DOHH2 (cell line): ENCODE measurements around the gene DTNB.

Experiments used
- H3F3A ChIP-seq: fragments of 200-600 bp; sonication (generic), shearing (Covaris generic); 2 replicates; pipeline ENCODE4 v1.6.0; 2016; ENCODE audit warnings: antibody characterized with exemption, mild to moderate bottlenecking; ENCODE audit not compliant: control insufficient read depth, insufficient read depth
- H3K27ac ChIP-seq: fragments of 200-600 bp; sonication (generic); 2 replicates; pipeline ENCODE4 v1.5.1; 2014; ENCODE audit warnings: low read depth, mild to moderate bottlenecking, low read length, moderate library complexity
- H3K27me3 ChIP-seq: fragments of 200-600 bp; sonication (generic); 2 replicates; pipeline ENCODE4 v1.6.1; 2014; ENCODE audit warnings: mild to moderate bottlenecking, low read length, mixed read lengths; ENCODE audit not compliant: control insufficient read depth
- H3K36me3 ChIP-seq: fragments of 200-600 bp; sonication (generic); 2 replicates; pipeline ENCODE4 v1.6.1; 2014; ENCODE audit warnings: mild to moderate bottlenecking, low read length, moderate library complexity, mixed read lengths; ENCODE audit not compliant: control insufficient read depth
- H3K4me1 ChIP-seq: fragments of 200-600 bp; sonication (generic); 2 replicates; pipeline ENCODE4 v1.6.1; 2014; ENCODE audit warnings: mild to moderate bottlenecking, low read length, mixed read lengths; ENCODE audit not compliant: control insufficient read depth
- H3K4me2 ChIP-seq: fragments of 200-600 bp; sonication (generic); 2 replicates; pipeline ENCODE4 v1.6.0; 2014; ENCODE audit warnings: mild to moderate bottlenecking, low read length, moderate library complexity
- H3K4me3 ChIP-seq: fragments of 200-600 bp; sonication (generic); 2 replicates; pipeline ENCODE4 v1.5.1; 2014; ENCODE audit warnings: mild to moderate bottlenecking, low read length, mixed read lengths
- H3K79me2 ChIP-seq: fragments of 200-600 bp; sonication (generic); 2 replicates; pipeline ENCODE4 v1.6.1; 2014; ENCODE audit warnings: mild to moderate bottlenecking, low read length, mixed read lengths; ENCODE audit not compliant: control insufficient read depth
- H3K9me2 ChIP-seq: fragments of 200-600 bp; sonication (generic); replicated peaks from 2 replicates; pipeline ENCODE4 v1.6.1; 2014; ENCODE audit warnings: mild to moderate bottlenecking, low read length, mixed read lengths; ENCODE audit not compliant: control insufficient read depth
- H3K9me3 ChIP-seq: fragments of 200-600 bp; sonication (generic); 2 replicates; pipeline ENCODE4 v1.6.1; 2014; ENCODE audit warnings: antibody characterized with exemption, low read length, mixed read lengths; ENCODE audit not compliant: control insufficient read depth, insufficient read depth
- H4K20me1 ChIP-seq: fragments of 200-600 bp; sonication (generic); 2 replicates; pipeline ENCODE4 v1.6.0; 2014; ENCODE audit warnings: low read depth, mild to moderate bottlenecking, antibody characterized with exemption, low read length, moderate library complexity; ENCODE audit not compliant: control insufficient read depth, insufficient read depth
- EZH2phosphoT487 ChIP-seq: fragments of 200-600 bp; sonication (generic); IDR thresholded peaks from 2 replicates; pipeline ENCODE4 v1.6.1; 2017; ENCODE audit warnings: borderline replicate concordance, mild to moderate bottlenecking, antibody characterized with exemption, low read length, moderate library complexity, mixed read lengths
- TF ChIP-seq, protein P1 (sequence below): fragments of 200-600 bp; sonication (generic); IDR thresholded peaks from one replicate; pipeline ENCODE4 v1.5.1; 2014; ENCODE audit warnings: antibody characterized with exemption, mild to moderate bottlenecking, low read depth, low read length; ENCODE audit not compliant: poor library complexity, severe bottlenecking

The DTNB gene

DNA sequence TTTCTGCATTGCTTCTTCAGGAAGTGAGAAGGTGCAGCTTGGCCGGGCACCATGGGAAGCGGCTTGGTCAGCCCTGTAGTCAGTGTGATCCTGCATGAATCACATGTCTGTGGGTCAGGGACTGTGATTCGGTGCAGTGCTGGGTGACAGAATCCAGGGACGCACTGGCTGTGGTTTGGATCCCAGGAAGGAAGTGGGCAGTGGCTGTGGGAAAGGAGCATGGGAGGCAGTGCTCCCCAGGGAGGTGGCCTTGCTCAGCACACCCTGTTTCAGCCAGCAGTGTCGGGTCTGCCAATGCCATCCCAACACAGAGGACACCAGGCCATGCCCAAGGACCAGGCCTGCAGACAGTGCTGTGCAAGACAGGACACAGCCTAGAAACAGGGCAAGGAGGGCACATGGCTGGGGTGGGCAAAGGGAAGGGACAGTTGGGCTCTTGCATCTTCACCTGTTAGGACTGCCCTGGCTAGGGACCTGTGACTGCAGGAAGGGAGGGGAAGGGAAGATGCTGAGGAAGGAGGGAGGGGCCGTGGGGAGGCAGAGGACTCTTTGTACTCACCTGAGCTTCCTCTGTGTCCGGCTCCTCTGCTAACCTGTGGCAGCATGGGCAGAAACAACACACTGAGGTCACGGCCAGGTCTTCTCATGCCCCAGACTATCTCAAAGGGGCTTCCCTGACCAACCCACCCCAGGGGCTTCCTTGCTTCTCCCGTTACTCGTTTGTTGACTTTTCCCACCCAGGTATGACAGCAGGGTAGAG is 294.5 kb downstream of the DTNB start:
- H3F3A ChIP-seq, result no peaks in the 10 kb centered on the region
- H3K79me2 ChIP-seq, result no peaks in the 10 kb centered on the region
- H3K9me2 ChIP-seq, result no peaks in the 10 kb centered on the region
- no peak overlapping the region for H3K4me3 ChIP-seq
- H3K4me2 ChIP-seq, result no peak overlapping the region
- H4K20me1 ChIP-seq, result no peaks in the 10 kb centered on the region
- no peaks in the 10 kb centered on the region for H3K9me3 ChIP-seq
- no peak overlapping the region for H3K27ac ChIP-seq
- no peak for TF ChIP-seq EZH2phosphoT487
- TF ChIP-seq, protein P1, sequence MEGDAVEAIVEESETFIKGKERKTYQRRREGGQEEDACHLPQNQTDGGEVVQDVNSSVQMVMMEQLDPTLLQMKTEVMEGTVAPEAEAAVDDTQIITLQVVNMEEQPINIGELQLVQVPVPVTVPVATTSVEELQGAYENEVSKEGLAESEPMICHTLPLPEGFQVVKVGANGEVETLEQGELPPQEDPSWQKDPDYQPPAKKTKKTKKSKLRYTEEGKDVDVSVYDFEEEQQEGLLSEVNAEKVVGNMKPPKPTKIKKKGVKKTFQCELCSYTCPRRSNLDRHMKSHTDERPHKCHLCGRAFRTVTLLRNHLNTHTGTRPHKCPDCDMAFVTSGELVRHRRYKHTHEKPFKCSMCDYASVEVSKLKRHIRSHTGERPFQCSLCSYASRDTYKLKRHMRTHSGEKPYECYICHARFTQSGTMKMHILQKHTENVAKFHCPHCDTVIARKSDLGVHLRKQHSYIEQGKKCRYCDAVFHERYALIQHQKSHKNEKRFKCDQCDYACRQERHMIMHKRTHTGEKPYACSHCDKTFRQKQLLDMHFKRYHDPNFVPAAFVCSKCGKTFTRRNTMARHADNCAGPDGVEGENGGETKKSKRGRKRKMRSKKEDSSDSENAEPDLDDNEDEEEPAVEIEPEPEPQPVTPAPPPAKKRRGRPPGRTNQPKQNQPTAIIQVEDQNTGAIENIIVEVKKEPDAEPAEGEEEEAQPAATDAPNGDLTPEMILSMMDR, result no peak
- H3K4me1 ChIP-seq, result peaks cover 32% of the 10 kb centered on the region
- H3K27me3 ChIP-seq, result no peaks in the 10 kb centered on the region
- H3K36me3 ChIP-seq, result no peaks in the 10 kb centered on the region

DNA sequence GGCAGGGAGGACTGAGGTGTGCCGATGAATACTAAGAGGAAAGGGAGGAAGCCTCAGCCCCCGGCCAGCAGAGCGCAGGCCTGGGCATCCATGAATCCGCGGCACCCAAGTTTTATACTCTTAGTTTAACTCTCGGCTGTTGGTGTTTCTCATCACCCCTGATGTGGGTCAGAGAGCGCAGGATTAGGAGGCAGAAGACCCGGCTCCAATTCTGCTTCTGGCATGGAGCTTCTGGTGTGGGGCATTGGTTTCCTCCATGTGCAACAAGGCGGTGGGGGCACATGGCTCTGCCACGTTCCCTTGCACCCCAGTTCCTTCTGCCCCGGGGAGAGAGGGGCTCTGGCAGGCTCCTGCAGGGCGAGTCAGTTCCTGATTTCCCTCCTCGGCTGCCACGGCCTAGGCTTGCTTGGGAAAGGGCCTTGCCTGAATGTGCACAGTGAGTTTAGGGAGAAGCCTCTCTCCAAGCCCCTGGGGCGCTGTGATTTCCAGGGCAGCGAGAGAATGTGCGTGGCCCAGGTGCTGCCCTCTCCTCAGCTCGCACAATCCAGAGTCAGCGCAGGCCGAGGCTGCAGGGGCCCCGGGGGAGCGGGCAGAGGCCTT is 295.5 kb downstream of the DTNB start:
- Histone ChIP-seq H3K9me3 (no peaks in the 10 kb centered on the region), H3K9me2 (no peaks in the 10 kb centered on the region), H3K4me3 (no peak overlapping the region), H3K79me2 (no peaks in the 10 kb centered on the region), H3K27ac (no peak overlapping the region), H3K4me2 (no peak overlapping the region), H3F3A (no peaks in the 10 kb centered on the region), H3K27me3 (no peaks in the 10 kb centered on the region), H3K36me3 (no peaks in the 10 kb centered on the region), H4K20me1 (no peaks in the 10 kb centered on the region), H3K4me1 (peaks cover 32% of the 10 kb centered on the region)
- no peak for TF ChIP-seq EZH2phosphoT487
- TF ChIP-seq, protein P1, result no peak

DNA sequence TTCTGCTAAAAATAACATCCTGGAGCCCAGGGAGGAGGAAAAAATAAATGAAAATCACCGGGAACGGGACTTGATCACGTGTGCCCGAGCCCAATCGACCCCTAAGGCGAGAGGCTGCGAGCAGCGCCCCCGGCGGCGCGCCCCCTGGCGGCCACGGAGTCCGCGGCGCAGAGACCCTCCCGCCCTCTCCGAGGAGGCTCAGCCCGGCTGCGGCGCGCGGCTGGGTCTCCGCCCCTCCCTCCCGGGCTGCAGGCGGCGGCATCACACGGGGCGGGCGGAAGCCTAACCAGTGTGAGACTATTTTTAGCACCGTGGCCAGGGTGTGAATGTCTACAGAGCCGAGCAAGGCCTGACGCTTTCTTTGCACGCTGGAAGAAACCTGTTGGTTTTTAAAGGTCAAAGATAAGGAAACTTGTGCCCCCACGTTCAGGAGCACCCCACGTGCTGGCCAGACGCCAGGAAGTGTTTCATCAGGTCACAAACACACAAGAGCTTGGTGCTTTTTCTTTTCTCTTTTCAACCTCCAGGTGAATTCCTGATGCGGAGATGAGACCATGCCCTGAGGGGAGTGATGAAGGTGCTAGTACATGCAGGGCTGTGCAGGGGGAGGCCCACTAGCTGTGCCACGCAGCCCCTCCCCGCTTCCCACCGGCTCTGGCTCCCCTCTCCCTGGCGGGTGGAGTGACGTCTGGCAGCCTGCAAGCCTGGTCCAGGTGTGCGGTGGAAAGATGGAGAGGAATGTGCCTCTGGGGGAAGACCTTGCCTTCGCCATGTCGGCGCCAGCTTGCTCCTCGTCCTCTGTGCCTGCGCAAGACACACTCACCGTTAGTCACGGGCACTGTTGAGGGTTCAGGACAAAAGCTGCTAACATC is 296.4 kb downstream of the DTNB start:
- TF ChIP-seq EZH2phosphoT487, result no peak
- TF ChIP-seq, protein P1, result peak; percentile 94
- no peaks in the 10 kb centered on the region for H3K79me2 ChIP-seq
- H3K4me3 ChIP-seq, result peak overlapping the region; percentile 69
- no peaks in the 10 kb centered on the region for H3F3A ChIP-seq
- no peaks in the 10 kb centered on the region for H3K36me3 ChIP-seq
- H3K9me2 ChIP-seq, result no peaks in the 10 kb centered on the region
- no peaks in the 10 kb centered on the region for H3K9me3 ChIP-seq
- H3K4me2 ChIP-seq, result peak overlapping the region; percentile 85
- no peaks in the 10 kb centered on the region for H3K27me3 ChIP-seq
- H4K20me1 ChIP-seq, result no peaks in the 10 kb centered on the region
- peak overlapping the region; percentile 37 for H3K27ac ChIP-seq
- peaks cover 32% of the 10 kb centered on the region for H3K4me1 ChIP-seq
